GM19452 (cell line): Measurements from ENCODE around the gene ADGRB3.

Source experiments
- ATAC-seq: cut with Tn5 transposase; IDR thresholded peaks from one replicate; pipeline ENCODE4 v1.9.1; 2021; ENCODE audit not compliant: unreplicated experiment

ADGRB3 gene

DNA sequence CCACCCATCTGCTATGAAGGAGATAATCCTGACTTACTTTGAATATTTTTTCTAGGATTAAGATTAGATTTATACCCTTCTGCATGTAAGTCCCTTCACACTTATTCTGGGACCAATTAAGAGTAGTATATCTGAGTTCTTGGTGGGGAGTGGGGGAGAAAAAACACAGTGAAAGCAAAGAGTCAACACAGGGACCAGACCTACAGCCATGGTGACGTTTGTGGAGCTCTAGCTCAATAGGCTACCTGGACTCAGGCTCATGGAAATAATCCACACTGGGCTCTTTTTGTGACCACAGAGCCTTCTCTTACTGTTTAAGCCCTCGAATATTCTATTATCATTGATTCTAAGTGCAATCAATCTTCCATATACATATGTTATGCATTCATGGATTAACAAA, 670.4 kb downstream of the ADGRB3 start:
- no peak for ATAC-seq

DNA sequence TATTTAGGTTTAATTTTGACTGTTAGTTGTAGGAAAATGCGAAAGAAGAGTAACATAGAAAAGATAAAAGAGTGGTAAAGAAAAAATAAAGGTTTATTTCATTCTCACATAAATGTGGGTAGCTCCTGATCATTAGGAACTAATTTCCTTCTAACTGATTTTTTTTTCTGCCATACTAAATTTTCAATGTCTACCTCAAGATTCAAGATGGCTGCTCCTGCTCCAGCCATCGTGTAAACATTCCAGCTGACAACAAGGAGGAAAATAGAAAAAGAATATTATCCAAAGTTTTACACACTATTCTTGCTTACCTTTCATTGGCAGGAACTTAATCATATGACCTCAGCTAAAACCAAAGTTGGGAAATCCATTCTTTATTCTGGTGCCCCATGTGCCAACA, 673.5 kb downstream of the ADGRB3 start:
- no peak for ATAC-seq

DNA sequence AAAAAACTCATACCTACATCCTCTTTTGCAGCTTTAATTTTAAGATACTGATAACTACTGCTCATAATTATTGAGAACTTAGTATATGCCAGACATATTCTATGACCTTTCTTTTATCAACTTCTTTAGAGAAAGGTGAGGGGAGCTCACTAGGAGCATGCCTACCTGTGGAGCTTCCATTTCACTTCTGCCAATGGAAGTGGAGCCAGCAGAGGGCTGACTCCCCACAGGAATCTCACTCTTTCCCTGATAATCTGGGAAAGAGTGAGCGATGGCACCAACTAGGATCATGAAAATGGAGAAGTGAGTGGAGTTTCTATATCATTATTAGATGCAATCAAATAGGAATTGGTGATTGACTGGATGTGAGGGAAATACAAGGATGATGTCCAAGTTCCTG, 676.8 kb downstream of the ADGRB3 start:
- ATAC-seq: no peak

DNA sequence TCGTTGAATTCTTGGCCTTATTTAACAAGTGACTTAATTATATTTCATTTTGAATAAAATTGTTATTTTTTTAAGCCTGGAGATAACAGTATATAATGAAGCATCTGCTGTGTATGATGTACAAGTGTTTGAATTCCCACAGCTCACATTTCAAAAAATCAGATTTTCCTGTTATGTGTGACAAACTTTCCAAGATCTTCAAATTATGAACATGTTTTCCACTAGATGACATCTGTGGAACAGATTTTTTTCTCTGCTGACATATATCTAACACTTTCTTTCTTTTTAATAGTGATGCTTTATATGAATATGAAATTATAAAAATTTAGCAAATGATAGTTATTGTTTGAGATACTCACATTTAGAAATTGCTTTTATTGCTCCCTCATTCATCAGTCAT, 678.9 kb downstream of the ADGRB3 start:
- no peak for ATAC-seq

DNA sequence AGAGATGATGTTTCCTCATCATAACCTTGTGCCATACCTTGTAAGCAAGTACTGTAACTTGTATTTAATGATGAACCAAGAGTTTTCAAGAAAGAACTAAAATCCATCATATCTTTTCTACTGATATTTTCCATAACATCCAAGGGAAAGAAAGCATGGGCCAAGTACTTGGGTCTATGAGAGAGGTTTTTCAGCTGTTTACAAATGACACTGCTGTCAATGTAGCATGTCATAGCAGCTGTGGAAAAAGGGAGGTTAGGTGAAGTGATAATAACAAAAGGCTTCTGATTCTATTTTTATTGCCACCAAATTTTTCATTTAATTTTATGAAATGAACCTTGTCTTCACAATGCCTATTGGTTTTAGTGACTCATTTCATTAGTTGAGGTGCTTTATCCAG, 679.4 kb downstream of the ADGRB3 start:
- no peak for ATAC-seq

DNA sequence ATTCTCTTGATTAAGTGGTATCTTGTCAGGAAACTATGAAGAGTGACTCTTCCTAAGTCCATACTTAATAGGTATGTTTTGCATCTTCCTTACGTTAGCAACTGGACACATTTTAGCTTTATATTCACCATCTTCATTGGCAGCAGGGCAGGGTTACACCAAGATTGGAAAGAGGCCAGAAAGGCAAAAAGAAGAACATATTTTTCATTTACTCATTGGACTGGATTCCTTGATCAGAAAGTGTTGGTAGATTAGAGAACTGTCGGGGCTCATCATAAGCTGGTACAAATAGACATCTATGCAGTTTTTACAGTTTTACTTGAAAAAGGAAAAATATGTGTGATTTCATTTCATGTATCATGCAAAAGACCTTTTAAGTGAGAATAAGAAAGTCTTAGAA, 696.8 kb downstream of the ADGRB3 start:
- ATAC-seq: no peak

DNA sequence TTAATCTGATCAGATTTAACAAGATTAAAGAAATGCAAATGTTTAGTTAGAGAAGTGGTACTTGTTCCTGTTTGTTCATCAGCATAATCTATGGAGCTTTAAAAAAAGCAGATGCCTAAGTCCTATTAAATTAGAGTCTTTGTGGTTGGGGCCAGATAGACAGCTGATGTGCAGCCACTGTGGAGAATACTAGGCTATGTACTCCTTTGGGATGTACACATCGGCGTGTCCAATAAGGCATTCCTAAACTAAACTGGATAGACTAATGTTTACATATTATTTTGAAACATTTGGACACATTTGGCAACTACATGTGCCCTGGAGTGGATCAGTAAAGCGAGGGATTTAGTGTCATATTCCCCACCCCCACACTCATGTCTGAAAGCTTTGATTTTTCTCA, 702.2 kb downstream of the ADGRB3 start:
- no peak for ATAC-seq

DNA sequence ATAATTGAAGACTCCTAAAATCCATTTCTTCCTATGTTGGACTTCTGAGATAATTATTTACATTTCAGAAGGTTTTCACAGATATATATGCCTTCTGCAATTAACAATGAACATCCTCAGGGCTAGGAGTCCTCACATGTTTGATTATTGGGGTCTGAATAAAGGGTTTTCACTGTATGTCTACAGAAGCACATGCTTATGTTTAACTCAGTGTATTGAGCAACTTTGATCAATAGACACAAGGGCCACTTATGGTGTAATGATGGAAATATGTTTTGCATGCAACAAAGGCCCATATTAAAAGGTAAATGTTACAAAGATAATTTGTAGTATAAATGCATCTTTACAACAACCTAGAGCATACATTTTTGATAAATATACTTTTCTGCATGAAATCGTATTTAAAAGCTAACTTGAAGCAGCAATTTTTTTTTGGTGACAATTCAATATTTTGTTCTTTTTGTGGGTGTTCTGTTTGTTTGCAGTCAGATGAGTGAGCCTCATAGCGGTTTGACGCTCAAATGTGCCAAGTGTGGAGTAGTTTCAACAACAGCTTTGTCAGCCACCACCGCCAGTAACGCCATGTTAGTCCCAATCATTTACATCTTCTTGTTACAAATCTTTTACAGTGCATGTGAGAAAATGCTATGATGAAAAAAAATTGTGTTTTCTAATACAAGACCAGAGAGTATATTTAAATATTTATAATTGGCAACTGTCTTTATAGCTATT, 703.5 kb downstream of the ADGRB3 start:
- no peak for ATAC-seq

DNA sequence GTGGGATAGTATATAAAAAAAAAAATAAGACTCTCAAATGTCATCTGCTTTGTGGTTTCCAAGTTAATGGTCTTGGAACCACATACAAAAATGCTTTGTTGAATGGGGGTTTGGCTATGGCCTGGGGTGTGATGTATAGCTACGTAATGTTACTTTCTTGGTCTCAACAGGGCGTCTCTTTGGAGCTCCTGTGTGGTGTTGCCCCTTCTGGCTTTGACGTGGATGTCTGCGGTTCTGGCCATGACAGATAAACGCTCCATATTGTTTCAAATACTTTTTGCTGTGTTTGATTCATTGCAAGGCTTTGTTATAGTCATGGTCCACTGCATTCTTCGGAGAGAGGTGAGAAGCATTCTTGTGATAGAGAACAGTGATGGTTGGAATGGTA, 704.1 kb downstream of the ADGRB3 start:
- no peak for ATAC-seq

DNA sequence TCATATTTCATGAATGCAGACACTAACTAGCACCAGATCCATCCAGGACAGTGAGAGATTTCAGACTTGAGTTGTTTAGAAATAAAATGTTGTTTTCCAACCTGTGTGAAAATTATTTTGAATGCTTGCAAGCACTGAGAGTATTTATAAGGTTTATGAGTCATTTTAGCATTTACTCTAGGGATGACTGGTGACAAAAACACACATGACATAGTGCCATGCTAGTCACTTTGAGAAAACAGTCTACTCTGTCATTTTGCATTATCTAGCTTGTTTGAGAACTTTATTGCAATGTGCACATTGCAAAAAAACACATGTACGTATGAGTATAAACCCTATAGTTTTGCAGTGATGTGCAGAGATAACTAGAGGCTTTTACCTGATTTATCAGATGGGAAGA, 705.1 kb downstream of the ADGRB3 start:
- ATAC-seq: no peak

DNA sequence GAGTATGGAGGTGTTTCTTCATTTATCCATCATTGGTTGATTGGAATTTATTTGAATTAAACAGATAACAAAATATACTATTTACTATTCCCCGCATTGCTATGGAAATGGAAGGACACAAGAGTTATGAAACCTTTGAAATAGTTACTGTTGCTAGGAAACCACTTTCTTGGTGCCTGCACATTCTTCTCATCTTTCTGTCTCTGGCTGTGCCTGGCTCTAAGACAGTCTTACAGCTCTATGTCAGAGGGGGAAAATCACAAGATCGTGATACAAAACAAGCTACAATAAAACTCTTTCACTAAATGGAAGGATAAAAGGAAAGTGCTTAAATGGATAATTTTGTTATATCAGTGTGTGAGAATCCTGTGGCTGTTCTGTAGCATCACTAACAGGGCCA, 708.8 kb downstream of the ADGRB3 start:
- ATAC-seq: no peak

DNA sequence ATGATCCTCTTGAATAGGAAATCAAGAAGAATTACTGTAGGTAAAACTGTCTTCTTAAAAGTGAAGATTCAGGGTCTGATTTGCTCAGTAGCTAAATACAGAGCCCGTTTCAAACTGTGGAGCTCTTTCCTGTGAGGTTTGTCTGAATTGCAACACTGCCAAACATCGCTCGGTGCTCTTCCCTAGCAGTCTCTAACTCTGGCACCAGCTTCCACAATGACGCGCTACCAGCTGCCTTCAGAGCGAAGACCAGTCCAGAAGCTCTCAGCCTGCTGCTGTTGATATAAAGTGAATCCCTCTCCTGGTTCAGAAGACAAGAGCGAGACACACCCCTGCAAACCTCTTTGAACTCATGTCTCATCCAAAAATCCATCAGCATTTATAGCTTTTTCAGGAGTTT, 714.7 kb downstream of the ADGRB3 start:
- no peak for ATAC-seq

DNA sequence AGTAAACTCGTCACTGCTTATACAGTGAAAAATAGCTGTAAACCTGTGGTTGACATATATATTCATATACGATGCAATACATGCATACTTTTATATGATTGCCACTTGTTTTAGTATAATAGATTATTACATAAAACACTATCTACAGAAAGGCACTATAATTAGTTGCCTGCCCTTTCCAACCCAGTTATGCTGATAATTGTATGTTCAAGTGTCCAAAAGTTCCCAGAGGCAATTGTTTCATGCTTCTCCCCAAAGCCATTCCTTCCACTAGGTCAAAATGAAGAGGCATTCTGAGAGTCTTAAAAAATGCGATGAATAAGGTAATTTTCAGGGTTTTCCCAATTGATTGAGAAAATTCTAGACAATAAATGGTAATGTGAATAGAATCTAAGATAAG, 727.1 kb downstream of the ADGRB3 start:
- no peak for ATAC-seq

DNA sequence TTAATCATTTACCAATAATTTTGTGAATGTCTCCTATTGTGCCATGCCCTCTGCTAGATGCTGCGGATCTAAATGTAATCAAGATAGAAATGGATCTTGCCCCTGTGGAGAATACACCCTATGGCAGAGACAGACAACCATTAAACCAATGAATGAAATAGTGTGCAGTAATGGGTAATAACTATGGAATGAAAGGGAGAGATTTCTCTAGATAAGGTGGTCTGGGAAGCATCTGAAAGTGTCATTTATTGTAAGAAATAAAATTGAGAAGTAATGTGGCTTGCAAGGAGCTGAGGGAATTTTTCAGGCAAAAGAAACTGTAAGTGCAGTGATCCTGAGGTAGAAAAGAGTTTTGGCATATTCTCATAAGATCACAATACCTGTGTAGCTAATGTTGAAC, 731.7 kb downstream of the ADGRB3 start:
- no peak for ATAC-seq

DNA sequence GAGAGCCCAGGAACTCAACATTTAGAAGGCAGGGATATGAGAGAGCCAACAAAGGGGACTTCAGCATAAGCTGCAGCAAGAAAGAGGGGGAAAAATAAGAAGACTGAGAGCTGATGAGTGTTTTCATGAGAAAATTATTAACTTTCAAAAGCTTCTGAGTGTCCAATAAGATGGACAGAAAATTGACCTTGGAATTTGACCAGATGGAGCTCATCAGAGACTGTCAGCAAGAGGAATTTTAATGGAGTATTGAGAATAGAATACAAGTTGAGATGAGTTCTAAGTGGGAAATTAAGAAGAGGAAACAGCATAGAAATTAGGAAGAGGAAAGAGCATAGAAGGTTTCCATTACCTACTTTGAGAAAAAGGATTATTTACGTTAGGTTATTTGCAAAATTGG, 733.5 kb downstream of the ADGRB3 start:
- no peak for ATAC-seq

DNA sequence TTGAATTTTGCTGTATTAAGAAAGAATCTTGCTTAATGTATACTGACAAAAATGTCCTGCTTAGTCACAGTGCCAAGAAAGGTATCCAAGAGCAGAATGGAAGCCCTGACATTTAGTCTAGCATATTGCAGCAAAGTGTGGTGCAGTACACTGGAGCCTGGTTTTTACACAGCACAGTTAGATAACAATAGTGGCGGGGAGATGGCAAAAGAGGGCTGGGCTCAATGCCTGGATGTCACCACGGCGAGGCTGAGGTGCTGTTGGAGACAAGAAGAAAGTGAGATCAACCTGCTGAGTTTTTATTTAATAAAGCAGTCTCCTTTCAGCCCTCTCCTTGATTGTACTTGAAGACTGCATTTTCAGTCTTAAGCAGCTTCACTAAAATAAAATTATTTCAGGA, 735.7 kb downstream of the ADGRB3 start:
- ATAC-seq: no peak

DNA sequence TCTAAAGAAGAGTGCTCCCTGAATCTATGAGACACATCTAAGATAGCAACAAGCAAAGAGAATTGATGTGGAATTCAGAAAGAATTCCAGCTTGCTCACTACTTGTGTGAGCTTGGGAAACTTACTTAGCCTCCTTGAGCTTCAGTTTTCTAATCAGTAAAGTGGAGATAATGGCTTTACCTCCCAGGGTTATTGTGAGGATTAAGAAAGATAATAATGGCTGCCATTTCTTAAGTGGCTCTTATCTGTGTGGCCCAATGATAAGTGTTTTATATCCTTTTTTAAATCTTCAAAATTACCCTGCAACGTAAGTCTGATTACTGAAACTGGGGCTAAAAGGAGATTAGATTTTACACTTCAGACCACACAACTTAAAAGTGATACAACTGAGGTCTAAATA, 743.2 kb downstream of the ADGRB3 start:
- no peak for ATAC-seq

DNA sequence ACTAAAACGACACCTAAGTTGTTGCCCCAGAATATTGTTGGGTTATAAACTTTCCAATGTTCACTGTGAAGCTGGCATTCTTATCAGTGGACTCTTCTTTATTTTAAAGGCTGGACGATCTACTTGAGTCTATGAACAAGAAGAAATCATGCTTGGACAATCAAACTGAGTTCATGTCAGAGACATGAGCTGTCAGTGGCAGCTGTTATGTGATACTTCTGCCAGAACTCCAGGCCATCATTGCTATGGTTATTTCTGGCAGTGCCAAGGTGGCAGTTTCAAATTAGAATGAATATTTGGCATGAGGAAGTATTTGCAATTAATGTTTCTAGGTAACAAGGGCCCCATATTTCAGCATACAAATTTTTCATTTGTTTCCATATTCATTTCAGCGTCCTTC, 744.4 kb downstream of the ADGRB3 start:
- no peak for ATAC-seq

DNA sequence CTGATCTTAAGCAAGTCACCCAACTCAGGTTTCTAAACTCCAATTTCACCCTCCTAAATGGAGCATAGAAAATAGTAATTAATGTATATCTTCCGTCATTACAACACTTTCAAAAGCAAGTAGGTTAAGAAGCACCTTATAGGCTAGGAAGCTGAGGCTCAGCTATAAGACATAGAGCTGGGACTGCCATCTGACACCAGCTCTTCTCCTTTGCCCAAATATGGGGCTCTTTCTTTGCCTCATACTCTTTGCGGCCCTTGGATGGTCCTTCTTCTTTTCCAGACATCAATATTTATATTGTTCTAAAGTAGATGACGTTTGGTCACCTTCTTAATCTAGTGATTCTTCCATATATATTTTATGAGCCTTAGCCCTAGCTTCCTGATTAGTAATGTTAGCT, 748.5 kb downstream of the ADGRB3 start:
- no peak for ATAC-seq

DNA sequence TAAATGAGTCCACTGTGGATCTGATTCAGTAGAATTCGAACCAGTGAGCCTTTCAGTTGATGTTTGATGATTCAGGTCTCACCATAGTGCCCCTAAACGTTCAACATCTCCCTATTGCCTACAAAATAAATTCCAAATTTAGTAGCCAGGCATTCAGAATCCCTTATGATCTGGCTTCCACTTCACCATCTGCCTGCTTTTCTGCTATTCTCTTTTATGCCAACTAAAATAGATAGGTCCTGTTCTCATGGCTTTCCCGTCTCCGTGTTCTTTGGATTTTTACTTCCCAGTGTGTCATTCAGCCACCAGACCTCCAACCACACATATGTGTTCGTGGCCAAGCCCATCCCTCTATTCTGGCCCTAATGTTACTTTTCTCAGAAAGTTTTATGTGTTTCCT, 751.3 kb downstream of the ADGRB3 start:
- no peak for ATAC-seq

DNA sequence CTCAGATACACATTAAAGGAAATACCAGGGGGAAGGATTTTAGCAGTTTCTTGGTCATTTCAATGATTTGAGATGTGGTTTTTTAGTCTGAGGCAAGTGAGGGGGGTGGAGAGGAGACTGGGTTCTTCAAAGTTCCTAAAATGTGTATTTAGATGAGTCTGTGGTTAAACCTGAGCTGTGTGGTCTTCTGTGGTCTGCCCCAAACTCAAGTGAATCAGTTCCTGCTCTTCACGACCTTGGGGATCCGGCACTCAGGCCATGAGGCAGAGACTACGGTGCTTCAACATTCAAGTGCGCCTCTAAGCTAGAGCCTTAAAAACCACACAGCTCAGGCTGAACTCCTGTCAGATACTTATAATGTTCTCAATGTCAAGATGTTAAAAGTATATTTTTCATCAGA, 755.0 kb downstream of the ADGRB3 start:
- no peak for ATAC-seq

DNA sequence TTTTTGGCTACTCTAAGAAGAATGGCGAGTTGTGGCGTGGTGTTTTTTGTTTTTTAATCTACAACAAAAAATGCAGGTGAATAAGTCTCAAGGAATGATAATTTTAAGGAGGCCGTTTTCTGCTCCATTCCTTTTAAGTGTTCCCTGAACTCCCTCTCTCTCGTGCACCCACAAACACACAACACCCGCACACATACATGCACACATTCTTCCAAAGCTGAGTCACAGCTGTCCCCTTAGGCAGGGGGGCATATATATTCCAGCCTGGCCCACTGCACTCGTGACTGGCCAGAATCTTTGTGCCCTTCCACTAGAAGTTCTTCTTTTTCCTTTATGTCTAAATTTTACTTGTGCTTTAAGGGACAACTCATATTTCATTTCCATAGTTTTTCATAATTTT, 756.0 kb downstream of the ADGRB3 start:
- no peak for ATAC-seq

DNA sequence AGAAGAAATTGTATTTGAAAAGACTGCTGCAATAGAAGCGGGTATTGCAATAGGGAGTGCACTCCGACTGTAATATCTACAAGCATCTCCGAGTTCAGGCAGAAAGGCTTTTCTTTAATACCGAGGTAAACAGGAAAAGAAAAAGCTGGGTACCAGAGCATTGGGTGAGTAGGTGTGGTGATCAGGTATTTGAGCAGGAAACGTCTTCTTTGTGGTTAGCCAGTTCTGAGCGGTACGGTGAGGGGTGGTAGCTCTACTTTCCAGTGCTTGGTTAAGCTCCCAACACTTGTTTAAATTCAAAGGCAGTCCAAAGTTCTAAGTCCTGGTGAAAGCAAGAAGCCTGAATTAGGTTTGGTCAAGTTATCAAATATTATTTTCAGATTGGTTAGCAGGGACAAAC, 757.7 kb downstream of the ADGRB3 start:
- no peak for ATAC-seq

DNA sequence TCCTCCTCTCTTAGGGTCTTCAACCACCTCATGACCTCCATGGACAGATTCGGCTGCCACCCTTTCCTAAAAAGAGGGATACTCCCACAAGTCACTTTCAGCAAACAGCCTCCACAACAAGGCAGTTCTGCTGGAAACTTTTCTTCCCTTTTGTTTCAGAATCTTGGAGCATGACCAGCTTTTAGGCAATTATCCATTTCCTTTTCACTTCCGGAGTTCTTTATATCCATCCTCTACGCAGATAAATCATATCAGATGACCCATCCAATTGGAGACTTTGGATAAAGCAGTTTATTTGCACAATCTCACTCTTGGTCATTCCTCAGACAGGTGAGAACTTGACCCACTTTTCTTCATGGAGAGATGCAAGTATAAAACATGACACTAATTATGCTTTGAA, 763.2 kb downstream of the ADGRB3 start:
- no peak for ATAC-seq
